GM19328 (cell line): Measurements from ENCODE around the gene RAP1A.

Experiments used
- ATAC-seq: cut with Tn5 transposase; IDR thresholded peaks from one replicate; pipeline ENCODE4 v1.9.1; 2021; ENCODE audit warnings: mild to moderate bottlenecking, moderate library complexity; ENCODE audit not compliant: unreplicated experiment

RAP1A gene

DNA sequence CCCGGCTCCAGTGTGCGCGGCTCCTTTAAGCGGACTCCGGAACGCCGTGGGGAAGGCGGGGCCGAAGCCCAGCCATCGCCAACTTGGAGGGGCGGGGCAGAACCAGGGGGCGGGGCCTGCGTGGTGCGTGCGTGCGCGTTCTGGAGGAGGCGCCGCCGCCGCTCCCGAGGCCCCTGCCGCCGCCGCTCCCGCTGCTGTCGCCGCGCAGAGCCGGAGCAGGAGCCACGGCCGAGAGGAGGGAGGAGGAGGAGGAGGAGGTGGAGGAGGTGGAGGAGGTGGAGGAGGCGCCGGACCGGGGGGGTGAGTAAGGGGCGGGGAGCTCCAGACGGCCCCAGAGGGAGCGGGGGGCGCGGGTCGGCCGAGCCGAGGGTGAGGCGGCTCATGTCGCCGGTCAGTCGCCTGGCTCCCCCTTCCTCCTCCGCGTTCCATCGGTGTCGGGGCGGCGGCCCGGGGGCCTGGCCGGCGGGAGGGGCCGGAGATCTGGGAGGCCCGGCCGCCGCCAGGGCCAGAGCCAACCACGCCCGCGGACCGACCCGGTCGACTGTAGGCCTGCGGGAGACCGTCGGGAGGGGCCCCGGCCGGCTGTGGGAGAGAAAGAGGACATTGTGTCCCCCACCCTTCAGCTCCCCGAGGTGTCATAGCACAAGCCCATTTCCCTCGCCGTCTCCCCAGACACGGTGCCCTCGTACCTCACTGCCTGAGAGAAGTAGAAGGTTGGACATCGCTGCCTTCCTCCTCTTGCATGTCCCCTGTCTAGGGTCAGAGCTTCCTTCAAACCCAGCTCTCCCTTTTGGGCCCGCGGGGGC lies at the start of gene RAP1A:
Gene RAP1A, plus strand, starts transcription at position 155 of the 806 bp plus-strand sequence. CDS start 71,572 bp downstream, outside the sequence.
- peak; percentile 51 for ATAC-seq

DNA sequence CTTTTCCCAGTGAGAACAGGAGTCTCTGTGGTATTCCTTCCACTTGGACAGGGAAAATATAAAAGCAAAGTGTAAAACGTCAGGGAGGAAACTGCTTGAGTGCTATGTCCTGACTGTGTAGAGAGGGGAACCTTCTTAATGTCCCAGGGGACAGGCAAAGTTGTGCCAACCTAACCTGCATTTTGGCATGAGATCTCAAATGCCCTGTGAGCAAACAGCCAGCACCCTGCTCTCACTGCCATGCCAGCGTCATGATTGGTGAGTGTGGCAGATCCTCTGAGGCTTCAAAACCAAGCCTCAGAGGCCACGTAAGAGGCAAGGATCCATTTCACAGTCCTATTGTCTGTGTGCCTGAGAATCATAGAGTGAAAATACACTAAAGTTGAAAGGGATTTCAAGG lies 49.7 kb upstream of the RAP1A start:
- no peak for ATAC-seq

DNA sequence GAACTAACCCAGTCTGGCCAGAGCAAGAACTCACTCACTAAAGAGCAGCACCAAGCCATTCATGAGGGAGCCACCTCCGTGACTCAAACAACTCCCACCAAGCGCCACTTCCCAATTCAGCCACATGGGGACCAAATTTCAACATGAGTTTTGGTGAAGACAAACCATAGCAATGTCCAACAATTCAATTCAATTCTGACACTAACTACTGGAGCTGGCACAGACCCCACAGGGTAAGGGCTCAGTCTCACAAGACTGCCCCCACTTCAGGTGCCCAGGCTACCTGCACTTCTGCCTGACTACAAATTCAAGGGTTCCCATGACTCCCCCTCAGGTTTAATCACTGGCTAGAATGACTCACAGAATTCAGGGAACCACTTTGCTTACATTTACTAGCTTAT lies 48.8 kb upstream of the RAP1A start:
- no peak for ATAC-seq

DNA sequence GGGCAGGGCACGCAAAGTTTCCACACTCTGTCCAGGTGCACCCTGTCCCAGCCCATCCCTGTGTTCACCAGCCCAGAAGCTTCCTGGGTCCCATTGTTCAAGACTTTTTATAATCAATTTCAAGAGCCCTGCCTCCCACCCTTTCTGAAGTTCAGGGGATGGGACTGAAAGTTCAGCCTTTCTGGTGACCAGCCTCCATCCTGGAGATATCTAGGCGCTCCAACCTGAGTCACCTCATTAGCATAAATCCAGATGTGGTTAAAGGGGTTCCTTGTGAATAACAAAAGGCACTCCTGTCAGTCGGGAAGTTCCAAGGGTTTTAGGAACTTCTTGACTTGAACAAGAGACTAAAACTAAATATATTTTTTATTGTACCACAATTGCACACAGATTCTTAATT lies 48.4 kb upstream of the RAP1A start:
- ATAC-seq = no peak

DNA sequence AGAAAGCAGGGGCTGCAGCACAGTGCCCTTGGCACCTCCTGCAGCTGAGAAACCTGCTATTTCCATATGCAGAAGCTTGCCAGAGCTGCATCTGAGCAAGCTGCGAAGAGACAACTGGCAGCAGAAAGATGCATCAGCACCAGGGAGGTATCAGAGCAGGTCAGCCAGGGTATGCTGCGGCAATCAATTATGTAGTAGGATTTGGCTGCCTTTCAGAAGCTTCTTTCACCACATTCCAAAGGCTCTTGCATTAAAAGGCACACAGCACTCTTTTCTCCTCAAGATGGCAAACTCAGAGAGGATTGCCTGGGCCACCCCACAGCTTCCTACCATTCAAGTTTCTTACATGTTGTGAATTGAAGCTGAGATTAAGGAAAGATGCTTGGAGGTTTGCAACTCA lies 47.6 kb upstream of the RAP1A start:
- ATAC-seq = no peak

DNA sequence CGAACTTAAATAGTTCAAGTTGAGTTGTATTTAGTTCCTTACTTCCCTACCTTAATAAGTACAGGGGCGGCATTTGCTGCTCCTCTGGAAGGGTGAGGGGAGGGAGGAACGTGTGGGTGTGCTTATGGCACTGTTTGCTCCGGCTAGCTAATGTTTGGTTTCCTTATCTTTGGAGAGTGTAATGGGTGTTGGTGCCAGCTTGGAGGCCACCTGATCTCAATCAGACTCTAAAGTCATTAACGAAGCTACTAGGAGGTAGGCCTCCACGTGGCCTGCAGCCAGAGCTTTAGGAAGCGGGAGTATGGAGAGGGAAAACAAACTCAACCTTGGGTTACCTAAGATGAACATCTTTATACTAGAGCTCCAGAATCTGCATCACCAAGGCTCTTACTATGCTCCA lies 43.0 kb upstream of the RAP1A start:
- ATAC-seq = no peak

DNA sequence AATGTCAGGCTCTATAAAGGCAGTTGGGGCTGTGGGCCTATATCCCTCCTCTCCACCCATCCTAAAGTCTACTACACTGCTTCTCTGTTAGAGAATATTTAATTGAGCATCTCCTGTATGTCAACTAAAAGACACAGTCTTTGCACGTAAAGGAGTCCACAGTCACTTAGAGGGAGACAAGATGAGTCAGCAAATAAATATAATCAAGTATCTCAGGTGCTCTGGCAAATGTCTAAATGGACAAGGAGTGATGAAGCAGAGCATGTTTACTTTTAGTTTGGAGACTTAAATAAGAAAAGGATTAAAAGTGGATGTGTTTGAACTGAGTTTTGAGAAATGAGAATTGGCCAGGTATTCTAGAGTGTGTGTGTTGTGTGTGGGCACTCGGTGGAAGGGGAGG lies 41.8 kb upstream of the RAP1A start:
- no peak for ATAC-seq

DNA sequence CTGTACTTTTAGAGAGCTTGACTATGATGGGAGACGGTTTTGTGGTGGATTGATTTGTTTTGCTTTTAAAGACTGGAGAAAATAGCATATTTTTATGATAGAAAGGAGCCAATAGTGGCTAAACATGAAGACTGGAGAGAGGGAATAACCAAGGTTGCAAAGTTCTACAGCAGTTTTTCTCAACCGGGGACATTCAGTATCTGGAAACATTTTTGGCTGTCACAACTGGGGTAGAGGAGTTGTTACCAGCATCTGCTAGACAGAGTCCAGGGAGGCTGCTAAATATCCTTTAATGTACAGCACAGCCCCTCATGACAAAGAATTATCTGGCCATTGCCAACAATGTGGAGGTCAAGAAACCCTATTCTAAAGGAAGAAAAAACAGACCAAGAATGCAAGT lies 38.4 kb upstream of the RAP1A start:
- no peak for ATAC-seq

DNA sequence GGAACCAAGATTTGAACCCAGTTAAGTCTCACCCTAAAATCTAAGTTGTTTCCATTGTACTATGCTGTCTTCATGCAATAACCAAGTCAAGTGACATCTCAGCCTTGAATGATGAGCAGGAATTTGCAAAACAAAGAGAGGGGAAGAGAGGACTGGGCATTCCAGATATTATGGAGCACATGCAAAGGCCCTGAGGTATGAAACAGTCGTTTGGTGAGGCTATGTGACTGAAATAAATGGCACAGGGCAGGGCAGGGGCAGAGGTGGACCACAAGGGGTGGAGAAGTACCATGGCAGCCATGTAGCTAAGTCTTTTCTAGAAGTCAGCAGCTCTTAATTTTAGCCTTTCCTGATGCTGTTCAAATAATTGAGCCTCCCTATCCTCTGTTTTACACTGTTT lies 37.6 kb upstream of the RAP1A start:
- ATAC-seq = no peak

DNA sequence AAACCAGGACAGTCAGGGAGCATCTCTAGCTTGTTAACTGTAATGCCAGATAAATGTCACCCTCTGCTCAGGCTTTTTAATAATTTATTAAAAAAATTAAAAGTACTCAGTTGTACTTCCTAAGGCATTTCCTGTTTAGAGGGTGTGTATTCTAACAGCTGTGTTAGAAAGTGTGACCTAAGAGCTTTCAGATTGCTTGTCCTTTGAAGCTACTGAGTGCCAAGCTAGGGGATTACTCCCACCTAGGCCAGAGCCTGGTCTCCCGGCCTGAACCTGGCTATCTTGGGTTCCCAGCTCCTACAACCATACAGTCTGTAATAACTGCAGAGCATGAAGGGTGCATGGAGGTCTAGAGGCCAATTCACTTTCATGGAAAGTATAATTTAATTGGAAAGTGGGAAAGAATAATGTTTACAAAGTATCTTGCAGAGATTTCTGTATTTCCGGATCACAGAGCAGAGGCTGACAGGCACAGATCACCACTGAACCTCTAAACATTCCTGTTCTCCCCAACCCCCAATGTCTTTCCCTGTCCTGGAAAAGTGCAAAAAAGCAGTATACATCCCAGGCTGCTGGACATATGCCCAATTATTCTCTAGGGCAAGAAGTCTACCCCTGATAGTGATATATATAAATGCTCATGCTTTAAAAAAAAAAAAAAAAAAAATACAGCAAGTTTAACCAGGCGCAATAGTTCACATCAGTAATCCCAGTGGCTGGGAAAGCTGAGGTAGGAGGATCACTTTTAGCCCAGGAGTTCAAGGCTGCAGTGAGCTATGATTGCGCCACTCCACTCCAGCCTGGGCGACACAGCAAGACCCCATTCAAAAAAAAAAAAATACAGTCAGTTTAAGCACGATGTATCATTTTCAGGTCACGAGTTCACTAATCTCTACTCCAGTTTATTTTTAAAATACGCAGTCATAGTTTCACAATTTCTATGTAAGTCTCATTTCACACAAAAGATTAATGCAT lies 36.7 kb upstream of the RAP1A start:
- ATAC-seq = no peak

DNA sequence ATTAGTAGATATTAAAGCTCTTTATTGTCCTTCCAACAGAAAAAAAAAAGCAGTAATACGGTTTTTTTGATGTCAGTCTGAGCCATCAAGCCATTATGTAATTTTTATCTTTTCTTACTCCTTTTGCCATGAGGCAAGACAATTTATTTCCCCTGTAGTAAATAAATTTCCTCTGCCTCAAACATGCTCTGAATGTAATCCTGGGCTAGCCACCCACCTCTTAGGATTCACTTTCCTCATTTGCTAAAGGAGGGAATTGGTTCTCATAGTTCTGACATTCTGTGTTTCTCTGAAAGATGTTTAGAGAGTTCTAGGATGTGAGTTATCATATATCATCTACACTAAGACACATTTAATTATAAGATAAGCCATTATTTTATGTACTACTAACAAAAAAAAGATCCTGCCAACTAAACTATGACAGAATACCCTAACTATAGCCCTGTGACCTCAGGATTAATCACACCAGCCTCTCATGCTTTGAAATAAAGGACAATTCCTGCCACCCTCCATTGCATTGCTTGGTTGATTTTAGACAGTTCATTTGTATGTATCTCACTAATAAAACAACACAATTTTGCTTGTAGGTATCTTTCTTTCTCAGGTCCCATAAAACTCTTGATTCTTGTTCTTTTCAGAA lies 34.0 kb upstream of the RAP1A start:
- no peak for ATAC-seq

DNA sequence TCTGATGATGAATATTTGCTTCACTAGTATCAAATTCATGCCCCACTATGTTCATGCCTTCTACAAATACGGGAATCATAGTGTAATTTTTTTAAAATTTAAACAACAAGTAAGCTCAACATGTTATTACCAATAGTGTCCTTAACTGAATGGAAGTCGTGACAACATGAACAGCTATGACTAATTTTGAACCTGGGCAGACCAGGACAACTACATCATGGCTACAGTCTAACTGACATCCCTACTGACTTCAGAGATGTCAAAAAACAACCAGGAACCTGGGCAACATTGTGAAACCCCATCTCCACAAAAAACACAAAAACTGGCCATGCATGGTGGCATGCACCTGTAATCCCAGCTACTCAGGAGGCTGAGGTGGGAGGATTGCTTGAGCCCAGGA lies 33.5 kb upstream of the RAP1A start:
- no peak for ATAC-seq

DNA sequence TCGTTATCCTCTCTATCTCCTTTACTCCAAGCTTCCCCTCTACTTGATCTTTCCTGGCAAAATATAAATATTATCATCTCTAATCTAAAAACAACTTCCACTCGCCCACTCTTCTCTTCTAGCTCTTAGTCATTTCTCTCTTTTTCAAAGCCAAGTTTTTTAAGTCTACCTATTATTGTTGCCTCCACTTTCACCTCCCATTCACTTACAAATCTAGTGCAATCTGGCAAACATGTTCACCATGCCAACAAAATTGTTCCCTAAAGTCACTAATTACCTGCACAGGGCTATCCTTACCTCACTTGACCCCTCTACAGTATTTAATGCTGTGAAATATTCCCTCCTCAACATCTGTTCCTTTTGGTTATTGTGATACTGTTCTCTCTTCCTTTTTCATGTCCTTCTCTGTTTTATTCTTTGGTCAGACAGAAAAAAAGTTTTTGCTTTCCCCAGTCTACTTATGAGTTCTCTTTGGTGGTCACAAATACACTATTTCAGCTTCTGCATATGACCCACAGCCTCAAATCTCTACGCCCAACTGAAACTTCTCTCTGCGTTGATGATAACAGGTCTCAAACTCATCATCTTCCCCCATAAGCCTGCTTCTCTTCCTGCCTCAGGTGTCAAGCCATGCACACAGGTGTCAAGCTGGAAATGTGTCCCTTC lies 31.9 kb upstream of the RAP1A start:
- ATAC-seq = no peak

DNA sequence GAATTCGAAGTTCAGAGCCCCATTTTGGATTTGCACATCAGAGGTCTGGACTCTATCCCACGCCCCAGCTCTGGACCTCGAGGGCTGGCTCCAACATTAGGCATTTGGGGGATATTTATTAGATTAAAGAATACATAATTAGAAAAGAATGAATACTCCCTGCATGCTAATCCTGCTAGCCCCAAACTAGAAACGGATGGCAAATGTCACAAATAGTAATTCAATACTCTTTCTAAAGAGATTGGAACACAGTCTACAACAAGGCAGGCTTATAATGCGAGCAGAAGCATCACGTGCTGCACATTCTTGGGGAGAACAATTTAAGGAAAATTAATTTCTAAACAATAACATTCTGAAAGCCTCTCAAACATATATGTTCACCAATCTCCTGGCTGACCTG lies 27.7 kb upstream of the RAP1A start:
- ATAC-seq = no peak

DNA sequence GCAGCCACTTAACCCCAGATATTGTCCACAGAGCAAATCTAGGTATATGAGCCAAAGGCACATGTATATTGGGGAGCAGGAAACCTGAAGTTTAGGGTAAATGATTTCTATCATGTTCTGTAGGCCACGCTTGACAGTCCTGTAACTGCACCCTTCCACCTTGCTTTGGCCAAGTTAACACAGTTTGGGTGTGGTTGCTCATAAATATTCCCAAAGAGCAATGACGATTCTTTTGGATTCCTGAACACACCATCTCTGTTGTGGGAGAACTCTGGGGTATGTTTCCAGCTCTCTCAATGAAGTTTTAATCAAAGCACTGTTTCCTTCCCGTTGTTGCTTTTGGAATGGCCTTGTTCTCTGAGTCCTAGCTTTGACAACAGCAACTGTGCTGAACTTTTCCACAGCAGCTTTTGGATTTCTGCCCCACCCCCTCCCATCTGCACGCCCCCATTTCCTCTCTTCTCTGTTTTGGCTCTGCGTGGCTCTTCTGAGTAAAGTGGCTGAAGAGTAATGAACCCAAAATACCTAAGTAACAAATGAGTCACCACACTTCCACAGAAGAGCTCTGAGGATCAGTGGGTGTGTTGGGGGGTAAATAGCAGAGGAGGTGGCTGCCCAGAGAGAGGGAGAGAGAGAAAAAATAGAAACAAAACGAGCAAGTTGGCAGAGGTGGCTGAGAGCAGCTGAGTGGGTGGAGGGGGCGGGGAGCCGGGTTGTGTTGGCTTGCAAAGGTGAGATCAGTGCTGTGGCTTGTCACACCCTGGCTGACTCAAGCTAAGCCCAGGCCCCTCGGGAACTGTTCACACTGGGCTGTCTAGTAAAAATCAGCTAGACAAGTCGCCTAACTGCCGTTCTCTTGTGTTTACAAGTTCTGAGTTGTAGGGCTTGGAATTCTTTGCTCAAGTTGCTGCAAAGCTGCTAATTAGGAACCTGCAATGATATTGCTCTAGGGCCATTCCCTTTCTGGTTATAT lies 26.9 kb upstream of the RAP1A start:
- peak; percentile 84 for ATAC-seq

DNA sequence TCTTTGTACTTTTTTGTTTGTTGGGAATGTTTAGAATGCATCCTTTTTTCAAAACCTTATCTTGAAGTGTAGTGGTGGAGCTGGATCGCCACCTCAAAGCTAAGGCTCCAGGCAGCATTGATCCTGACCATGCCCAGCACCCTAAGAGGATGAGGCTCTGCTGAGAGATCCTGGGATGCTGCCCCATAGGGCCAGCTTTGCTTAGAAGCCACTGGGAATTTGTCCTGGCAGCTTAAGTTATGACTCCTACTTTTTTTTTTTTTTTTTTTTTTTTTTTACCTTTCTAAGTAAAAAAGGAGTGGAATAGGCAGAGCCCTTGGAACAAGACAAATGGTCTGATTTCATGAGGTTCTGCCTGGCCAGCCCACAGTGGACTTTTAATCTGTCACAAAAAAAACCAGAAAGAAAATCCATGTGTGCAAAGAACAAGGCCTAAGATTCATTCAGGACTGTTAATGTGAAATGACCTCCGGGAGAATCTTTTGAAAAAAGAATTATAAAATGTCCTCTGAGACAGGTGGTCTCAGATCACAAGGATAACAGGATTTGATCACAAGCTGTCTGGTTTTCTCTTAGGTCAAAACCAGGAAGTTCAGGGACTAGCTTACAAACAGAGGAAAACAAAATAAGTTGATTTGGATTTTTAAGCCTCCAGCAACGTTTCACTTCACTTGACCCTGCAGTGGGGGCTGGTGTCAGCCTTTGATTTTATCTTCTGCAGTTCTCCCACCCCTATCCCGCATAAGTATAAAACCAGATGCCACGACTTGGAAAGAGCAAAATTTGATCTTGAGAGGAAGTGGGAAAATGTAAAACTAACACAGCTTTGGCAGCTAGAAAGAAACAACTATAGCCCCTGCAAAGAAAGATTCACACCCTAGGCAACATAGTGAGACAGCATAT lies 25.9 kb upstream of the RAP1A start:
- ATAC-seq = no peak

DNA sequence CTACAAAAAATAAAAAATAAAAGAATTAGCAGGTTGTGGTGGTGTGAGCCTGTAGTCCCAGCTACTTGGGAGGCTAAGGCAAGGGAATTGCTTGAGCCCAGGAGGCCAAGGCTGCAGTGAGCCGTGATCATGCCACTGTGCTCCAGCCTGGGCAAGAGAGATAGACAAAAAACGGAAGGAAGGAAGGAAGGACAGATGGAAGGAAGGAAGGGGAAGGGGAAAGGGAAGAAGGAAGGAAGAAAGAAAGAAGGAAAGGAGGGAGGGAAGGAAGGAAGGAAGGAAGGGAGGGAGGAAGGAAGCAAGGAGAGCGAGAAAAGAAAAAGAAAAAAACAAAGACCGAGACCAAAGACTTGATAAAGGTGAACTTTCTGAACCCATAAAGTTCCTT lies 25.3 kb upstream of the RAP1A start:
- no peak for ATAC-seq

DNA sequence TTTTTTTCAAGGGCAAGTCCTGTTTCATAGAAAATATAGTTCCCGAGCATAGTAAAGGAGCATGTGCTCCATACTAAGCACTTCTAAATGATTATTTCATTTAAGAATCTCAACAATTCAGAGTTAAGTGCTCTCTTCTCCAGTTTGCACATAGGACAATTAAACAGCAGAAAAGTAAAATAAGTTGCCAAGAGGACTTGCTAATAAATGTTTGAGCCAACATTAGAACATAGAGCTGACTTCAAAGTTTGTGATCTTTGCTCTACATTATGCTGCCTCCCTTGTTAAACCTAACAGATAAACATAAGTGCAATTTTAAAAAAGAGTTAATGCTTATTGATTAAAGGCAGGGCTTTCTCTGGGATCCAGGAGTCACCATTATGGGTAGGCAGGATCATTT lies 23.8 kb upstream of the RAP1A start:
- ATAC-seq = no peak

DNA sequence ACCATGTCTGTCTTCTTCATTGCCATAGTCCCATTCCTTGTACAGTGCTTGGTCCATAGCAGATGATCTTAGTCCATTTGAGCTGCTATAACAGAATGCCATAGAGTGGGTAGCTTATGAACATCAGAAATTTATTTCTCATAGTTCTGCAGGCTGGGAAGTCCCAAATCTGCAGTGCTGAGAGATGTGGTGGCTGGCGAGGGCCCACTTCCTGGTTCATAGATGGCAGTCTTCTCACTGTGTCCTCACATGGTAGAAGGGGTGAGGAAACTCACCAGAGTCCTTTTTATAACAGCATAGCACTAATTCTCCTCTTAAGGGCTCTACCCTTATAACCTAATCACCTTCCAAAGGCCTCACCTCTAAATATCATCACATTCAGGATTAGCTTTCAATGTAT lies 23.1 kb upstream of the RAP1A start:
- no peak for ATAC-seq
